GM12891 (cell line): ENCODE measurements around the gene KRT2.

ENCODE experiments used
- POLR2A ChIP-seq: IDR thresholded peaks from 2 replicates; pipeline ENCODE4 v1.6.1; 2011; ENCODE audit warnings: low read depth, low read length, control low read depth
- SPI1 ChIP-seq: IDR thresholded peaks from 2 replicates; pipeline ENCODE4 v1.6.1; 2011; ENCODE audit warnings: low read depth, low read length, control low read depth

DNA sequence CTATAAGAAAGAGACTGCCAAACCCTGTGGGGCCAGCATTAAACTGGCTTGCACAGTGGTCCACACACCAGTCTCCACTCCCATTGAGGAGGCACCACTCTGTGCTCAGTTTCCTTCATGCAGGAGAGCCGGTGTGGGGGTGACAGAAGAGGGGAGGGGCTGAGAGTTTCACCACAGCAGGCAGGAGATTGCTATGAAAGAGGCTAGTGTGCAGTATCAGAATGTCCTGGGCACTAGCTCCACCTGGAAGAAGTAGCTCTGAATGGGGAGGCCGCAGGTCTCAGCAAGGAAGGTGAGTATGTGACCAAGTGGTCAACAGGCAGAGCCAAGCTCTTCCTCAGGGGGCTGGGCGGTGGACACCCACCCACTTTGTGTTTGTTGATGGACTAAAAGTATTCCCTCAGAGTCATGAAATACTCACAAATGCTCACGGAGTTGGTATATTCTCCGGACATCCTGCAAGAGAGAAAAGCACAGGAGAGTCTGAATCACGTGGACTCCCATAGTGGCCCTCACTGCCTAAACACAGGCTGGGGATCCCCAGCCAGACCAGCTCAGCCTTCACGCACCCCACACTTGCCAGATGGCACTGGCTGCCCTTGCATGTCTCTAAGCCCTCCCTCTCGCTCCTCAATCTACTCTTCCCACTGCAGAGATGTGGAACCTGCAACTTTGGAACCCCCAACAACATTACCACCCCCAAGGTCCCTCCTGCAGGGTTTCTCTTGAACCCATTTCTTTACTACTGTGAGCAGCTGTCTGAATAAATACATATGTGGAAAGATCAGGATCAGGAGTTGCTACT, 43.0 kb downstream of the KRT2 start:
- TF ChIP-seq SPI1 (no peak), POLR2A (no peak)
